Hematopoietic multipotent progenitor cell treated with erythropoietin and hydrocortisone succinate and interleukin-3 and kit ligand, for 4 days (in vitro differentiated cells): ENCODE data around the gene HBS1L.
A peak's percentile ranks its signal among the peaks of the same experiment; 100 is the strongest.

Source experiments
- DNase-seq: peaks from one replicate; pipeline ENCODE4 v3.0.0-alpha.2; 2015

HBS1L gene

DNA sequence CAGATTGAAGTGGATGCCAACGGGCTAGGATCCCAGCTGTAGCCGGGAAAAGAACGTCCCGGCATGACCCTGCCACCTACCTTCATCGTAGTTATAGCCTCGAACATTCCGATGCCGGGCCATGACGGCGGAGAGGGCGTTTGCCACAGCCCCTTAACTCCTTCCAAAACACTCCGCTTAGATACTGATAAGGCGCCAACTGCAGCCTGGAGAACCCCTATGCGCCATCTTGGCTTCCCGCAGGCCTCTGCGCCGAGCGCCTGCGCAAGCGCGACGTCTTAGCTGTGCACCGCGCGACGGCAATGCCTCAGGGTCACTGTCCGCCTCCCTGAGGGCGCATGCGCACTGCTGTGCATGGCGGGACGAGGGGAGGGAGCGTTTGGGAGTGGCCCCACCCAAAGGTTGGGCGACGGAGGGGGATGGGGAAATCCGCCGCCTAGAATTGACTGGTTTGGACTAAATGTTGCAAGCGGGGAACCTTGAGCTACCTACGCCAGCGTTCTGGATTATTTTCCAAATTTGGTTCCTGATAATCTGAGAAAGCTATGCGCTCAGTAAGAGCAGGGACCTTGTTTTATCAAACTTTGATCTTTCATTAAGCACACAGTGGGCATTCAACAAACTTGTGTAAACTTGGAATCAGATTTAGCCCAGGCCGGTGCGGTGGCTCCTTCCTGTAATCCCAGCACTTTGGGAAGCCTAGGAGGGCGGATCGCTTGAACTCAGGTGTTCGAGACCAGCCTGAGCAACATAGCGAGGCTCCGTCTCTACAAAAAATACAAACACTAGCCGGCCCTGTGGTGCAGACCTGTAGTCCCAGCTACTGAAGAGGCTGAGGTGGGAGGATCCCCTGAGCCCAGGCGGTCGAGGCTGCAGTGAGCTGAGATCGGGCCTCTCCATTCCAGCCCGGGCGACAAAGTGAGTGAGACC lies at the start of gene HBS1L:
Gene HBS1L, minus strand, starts transcription at position 254 of the 930 bp plus-strand sequence. Its CDS starts 131 bp downstream, at position 123.
- DNase-seq, result peak; percentile 99

GRCh38 chr6:135104199-135104598 lies 49.6 kb upstream of the HBS1L start:
- DNase-seq, result no peak

DNA sequence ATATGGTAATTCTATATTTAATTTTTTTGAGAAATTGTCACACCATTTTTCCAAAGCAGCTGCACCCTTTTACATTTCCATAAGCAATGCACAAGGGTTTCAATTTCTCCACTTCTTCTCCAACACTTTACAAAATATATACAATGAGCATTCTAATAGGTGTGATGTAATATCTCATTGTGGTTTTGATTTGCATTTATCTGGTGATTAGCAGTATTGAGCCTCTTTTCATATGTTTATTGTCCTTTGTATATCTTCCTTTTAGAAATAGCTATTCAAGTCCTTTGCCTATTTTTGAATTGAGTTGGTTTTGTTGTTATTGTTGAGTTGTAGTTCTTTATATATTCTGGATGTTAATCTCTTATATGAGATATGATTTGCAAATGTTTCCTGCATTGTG lies 47.6 kb upstream of the HBS1L start:
- DNase-seq, result no peak

DNA sequence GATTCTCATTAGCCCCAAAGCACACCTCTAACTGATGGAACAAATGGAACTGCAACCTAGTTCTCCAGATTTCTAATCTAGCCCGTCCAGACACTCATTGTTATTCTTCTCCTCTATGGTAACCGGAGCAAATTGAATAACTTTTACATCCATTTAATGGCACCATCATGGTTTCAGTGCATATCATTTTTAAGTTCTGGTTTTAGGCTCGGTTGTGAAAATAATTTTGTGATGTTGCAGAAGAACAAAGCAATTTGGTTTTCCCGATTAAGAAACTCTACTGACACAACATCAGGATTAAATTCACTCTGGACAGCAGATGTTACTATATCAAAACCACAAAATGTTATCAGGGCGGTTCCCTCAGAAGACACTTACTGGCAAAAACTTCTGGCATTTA lies 42.5 kb upstream of the HBS1L start:
- DNase-seq, result peak; percentile 88

- no peak for DNase-seq
These were observed 41.9 kb upstream of the HBS1L start for GRCh38 chr6:135096403-135097130.

- DNase-seq, result no peak
These were observed 41.1 kb upstream of the HBS1L start for GRCh38 chr6:135095716-135096115.

- DNase-seq, result peak; percentile 60
These were observed 39.8 kb upstream of the HBS1L start for GRCh38 chr6:135094403-135094821.

DNA sequence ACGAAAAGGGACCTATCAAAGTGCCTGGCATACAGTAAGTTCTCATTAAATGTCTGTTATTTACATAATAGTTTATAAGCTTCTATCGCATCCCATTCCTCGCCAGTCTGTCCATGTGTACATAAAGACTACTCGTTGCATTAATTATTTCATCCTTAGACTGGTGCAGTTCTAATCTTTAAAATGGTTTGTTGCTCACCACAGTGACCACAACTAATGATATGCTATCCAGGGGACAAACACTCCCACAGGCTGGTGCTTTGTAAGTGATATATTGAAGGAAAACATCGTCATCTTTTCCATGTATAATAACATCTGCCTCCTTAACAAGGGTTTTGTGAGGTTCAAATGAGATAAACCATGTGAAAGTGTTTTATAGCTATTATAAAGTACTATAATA lies 39.0 kb upstream of the HBS1L start:
- peak; percentile 93 for DNase-seq

DNA sequence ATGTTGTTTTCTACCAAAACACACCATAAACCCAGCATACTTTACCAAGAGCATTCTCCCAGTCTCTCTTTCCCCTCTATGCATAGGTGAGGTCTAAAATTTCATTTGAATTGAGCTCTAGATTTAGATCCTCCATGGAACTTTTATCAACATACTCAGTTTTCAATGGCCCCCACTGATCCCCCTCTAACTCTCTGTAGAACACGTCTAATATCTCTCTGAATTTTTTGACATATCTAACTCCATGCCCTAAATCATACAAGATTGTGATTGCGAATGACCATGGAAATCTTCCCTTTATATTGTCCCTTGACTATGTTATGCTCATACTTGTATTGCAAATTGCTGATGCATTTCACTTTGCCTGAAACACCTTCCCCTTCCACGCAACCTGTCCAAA lies 38.1 kb upstream of the HBS1L start:
- no peak for DNase-seq

DNA sequence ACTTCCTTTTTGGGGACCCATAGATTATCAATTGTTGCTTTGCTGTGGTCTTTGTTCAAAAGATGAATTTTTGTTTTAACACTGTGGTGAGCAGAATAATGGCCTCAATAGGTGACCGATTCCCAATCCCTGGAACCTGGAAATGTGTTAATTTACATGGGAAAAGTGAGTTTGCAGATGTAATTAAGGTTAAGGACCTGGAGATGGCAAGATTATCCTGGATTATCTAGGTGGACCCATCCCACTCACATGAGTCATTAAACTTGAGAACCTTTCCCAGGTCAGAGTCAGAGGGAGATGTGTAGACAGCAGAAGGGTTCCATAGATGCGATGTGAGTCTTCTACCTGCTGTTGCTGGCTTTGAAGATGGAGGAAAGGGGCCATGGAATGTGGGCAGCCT lies 36.2 kb upstream of the HBS1L start:
- DNase-seq, result no peak

DNA sequence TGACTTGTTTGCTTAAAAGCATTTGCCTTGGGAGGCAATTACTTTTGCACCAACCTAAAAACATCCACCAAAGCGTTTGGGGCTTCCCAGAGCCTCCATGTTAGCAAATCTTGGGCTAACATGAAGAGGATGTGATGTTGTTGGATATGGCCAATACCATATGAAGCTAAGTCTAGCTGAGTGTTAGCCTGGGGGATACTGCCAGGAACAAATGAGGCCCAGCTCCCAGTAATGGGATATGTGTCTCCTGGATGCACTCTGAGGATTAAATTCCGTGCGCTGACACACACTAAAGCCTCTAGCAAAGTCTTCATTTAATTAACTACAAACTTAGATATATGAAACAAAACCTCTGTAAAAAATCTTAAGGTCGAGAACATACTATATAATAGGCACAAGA lies 35.3 kb upstream of the HBS1L start:
- no peak for DNase-seq

DNA sequence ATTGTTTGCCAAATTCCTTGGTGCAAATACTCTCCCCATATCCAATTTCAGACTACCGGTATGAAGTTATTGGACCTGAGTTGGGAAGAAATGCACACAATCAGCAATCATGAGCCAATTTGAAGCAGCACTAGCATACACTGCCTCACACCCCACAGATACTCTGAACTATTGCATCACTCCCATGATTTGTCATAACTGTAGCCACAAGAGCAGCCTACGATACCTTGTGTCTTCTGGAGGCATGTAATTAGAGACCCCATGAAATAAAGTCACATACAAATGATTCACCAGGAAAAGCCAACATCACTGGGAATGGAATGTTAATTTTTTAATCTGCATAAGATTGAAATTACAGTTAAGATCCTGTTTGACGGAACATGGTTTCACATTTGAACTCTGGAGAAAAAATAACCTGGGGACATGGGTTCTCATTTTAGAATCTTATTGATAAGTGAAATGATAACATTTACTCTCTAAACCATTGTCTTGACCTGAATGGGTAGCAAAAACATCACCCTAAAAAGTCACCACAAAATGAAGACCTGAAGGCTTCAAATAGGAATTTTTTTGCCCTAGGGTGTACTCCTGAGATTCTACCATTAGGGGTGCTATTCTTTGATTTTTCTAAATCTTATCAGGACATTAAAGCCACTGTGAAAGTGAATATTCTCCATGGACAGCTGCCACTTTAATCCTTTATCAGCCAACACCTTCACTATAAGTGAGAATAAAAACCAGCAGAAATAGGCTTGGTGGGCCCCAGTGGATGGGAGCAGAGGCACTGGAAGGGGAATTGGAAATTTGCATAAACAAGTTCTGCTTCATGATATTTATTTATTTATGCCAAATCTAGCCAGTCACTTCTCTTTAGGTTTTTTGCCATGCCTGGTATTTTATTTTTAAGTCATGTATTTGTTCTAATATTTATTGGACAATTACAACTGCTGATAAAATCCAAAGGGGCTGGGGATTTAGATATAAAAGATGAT lies 34.5 kb upstream of the HBS1L start:
- peak; percentile 91 for DNase-seq

DNA sequence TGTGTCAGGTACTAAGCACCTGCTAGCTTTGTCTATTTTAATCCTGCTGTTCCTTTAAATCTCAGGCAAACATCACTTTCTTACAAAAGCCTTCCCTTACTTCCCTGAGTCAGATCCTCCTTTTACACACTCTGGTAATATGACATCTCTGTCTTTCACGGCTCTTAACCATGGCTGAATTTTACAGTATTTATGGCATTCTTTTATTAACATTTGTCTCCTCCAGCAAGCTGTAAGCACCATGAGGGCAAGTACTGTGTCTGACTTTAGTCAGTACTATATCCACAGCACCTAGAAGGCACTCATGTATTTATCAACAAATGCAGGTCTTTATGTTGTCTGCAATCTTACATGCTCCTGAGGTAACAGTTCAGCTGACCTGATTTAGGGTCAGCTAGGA lies 33.7 kb upstream of the HBS1L start:
- DNase-seq, result peak; percentile 41

DNA sequence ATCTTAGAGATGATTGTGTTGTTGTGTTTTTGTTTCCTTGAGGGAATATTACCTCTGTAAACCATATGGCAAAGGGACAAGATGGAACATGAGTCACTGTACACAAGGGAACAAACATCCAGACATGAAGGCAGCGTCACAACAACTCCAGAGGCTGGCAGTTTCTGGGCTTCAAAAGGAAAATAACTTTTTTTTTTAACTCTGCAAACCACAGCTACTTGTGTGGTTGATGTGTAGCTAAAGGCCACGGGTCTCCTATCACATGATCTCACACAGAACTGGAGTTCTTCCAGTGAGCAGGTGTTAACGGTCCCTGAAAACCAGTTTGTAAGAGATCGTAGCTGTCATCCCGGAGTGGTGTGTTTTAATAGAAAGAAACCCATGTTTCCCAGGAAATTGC lies 33.2 kb upstream of the HBS1L start:
- peak; percentile 88 for DNase-seq

DNA sequence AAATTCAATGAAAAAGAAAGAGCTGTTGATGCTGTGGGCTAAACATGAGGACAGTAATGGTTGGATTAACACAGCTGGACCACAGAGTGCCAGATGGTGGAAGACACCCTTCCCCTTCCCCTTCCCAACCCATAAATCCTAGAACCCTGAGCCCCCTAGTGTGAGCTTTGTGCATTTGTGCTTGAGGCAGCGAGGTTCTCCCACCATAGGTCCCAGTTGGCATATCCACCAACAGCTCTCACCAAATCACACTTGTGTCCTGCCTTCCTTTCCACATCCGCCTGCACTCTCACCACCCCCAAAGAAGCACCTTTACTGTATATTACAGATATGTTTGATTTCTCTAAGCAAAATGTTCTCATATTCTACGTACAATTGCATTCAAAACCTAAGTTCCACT lies 32.8 kb upstream of the HBS1L start:
- peak; percentile 76 for DNase-seq

- DNase-seq, result no peak
These were observed 31.8 kb upstream of the HBS1L start for GRCh38 chr6:135086414-135086764.

DNA sequence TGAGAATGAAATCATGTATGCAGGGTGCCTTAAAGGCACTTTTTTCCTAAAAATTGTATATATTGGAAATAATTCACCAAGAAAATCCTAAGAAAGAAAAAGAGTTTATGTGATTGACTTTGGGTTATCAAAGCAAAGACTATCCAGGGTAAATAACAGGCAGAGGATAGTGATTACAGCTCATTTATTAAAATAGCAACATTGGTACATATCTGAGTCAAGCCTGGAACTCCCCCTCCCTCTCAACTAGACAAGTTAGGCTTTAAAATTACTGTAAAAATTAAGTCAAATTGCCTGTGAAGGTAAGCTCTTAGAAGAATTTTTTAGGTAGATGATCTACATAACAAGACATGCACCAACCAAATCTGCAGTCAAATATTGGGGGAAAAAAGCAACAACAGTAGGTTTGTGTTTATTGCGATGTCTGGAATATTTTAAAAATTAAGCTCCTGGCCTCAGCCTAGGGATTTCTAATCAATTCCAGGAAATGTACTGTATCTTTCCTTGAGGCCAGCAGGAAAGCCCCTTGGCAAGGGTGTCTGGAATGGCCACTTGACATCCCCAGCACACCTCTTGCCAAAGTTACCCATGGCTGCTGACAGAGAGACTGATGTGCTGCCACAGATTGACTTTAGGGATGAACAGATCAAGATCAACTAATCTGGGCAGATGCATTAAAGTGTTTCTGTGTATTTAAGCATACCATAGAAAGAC lies 31.2 kb upstream of the HBS1L start:
- no peak for DNase-seq

GRCh38 chr6:135084916-135085269 lies 30.3 kb upstream of the HBS1L start:
- DNase-seq, result no peak

- peak; percentile 74 for DNase-seq
These were observed 29.6 kb upstream of the HBS1L start for GRCh38 chr6:135084001-135084915.

- DNase-seq, result no peak
These were observed 27.3 kb upstream of the HBS1L start for GRCh38 chr6:135081966-135082365.

- DNase-seq, result peak; percentile 61
These were observed 20.4 kb upstream of the HBS1L start for GRCh38 chr6:135075018-135075417.
